Suprapubic skin (tissue), 4 donors: ENCODE data around the gene CCDC138.

Experiments
- EP300 ChIP-seq: sonication (generic); formaldehyde crosslinking; IDR thresholded peaks from one replicate; pipeline ENCODE4 v1.6.1; 2017; ENCODE audit warnings: antibody characterized with exemption
- POLR2A ChIP-seq, 2 donors: fragments of 450-650 bp; IDR thresholded peaks; one replicate each; pipeline ENCODE4 v1.6.1; 2017; ENCODE audit warnings: antibody characterized with exemption in 2 of 2, mild to moderate bottlenecking in 2 of 2, moderate library complexity in 2 of 2
- POLR2AphosphoS5 ChIP-seq, 3 donors: sonication (generic); formaldehyde crosslinking; IDR thresholded peaks; one replicate each; pipeline ENCODE4 v1.6.1; 2017; ENCODE audit warnings: antibody characterized with exemption in 3 of 3
- TF ChIP-seq, protein P1 (sequence below), 2 donors: fragments of 200-600 bp in 1 of 2; fragments of 450-650 bp in 1 of 2; sonication (generic) in 1 of 2; IDR thresholded peaks; one replicate each; pipeline ENCODE4 v1.5.1; 2016 to 2019; ENCODE audit warnings: antibody characterized with exemption in 2 of 2, mild to moderate bottlenecking in 1 of 2, moderate library complexity in 1 of 2

DNA sequence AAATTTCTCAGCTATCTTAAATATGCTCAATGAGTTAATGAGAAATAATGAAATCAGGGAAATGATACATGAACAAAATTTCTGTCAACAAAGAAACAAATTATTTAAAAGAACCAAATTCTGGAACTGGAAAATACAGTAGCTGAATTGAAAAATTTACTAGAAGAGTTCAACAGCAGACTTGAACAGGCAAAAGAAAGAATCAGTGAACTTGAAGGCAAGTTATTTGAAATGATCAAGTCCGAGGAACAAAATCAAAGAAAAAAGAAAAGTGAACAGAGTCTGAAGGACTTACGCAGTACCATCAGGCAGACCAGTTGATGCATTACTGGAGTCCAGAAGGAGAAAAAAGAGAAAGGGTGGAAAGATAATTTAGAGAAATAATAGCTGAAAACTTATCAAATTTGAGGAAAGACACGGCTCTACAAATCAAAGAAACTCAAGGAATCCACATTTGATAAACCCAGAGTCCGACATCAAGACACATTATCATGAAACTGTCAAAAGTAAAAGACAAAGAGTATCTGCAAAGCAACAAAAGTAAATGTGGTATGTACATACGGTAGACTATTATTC lies 83.6 kb downstream of the CCDC138 start:
- TF ChIP-seq, protein P1, sequence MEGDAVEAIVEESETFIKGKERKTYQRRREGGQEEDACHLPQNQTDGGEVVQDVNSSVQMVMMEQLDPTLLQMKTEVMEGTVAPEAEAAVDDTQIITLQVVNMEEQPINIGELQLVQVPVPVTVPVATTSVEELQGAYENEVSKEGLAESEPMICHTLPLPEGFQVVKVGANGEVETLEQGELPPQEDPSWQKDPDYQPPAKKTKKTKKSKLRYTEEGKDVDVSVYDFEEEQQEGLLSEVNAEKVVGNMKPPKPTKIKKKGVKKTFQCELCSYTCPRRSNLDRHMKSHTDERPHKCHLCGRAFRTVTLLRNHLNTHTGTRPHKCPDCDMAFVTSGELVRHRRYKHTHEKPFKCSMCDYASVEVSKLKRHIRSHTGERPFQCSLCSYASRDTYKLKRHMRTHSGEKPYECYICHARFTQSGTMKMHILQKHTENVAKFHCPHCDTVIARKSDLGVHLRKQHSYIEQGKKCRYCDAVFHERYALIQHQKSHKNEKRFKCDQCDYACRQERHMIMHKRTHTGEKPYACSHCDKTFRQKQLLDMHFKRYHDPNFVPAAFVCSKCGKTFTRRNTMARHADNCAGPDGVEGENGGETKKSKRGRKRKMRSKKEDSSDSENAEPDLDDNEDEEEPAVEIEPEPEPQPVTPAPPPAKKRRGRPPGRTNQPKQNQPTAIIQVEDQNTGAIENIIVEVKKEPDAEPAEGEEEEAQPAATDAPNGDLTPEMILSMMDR (IDR thresholded peaks at IDR 0.05) = no peak
- TF ChIP-seq POLR2AphosphoS5 (IDR thresholded peaks at IDR 0.05) = no peak
- no peak for TF ChIP-seq POLR2A (IDR thresholded peaks at IDR 0.05)
- no peak for TF ChIP-seq EP300
